Epithelial cell of prostate (primary cell): ENCODE data around the gene CERCAM.
"Not testable (repeated sequence)": the region's sequence is repeated elsewhere in the genome, so short reads cannot be mapped to it uniquely, and the experiment has no call there.

Experiments used
- DNase-seq: peaks from one replicate; pipeline ENCODE4 v3.0.0-alpha.2; 2011; ENCODE audit warnings: low read depth, low spot score
- H3K27ac ChIP-seq: fragments of 450-650 bp; 2 replicates; pipeline ENCODE4 v1.5.1; 2017; ENCODE audit warnings: mild to moderate bottlenecking

The CERCAM gene

GRCh38 chr9:128392302-128393144 is 28.1 kb upstream of the CERCAM start:
- no peak for DNase-seq
- no peak overlapping the region for H3K27ac ChIP-seq

- no peak for DNase-seq
- H3K27ac ChIP-seq = no peak overlapping the region
Measured at GRCh38 chr9:128393145-128393775, 27.4 kb upstream of the CERCAM start.

GRCh38 chr9:128393970-128394369 is 26.7 kb upstream of the CERCAM start:
- no peak for DNase-seq
- no peak overlapping the region for H3K27ac ChIP-seq

- H3K27ac ChIP-seq = no peak overlapping the region
- no peak for DNase-seq
Measured at GRCh38 chr9:128394379-128395168, 26.1 kb upstream of the CERCAM start.

GRCh38 chr9:128396970-128397613 is 23.6 kb upstream of the CERCAM start:
- H3K27ac ChIP-seq = no peak overlapping the region
- no peak for DNase-seq

- H3K27ac ChIP-seq = no peak overlapping the region
- DNase-seq = no peak
Measured at GRCh38 chr9:128397831-128398230, 22.8 kb upstream of the CERCAM start.

GRCh38 chr9:128399861-128400260 is 20.8 kb upstream of the CERCAM start:
- H3K27ac ChIP-seq = no peak overlapping the region
- DNase-seq = no peak

GRCh38 chr9:128404560-128404959 is 16.1 kb upstream of the CERCAM start:
- no peak overlapping the region for H3K27ac ChIP-seq
- no peak for DNase-seq

- DNase-seq = no peak
- H3K27ac ChIP-seq = no peak overlapping the region
Measured at GRCh38 chr9:128405077-128405779, 15.4 kb upstream of the CERCAM start.

GRCh38 chr9:128405780-128406171 is 14.9 kb upstream of the CERCAM start:
- DNase-seq = no peak
- no peak overlapping the region for H3K27ac ChIP-seq

GRCh38 chr9:128406848-128407391 is 13.7 kb upstream of the CERCAM start:
- DNase-seq = no peak
- no peak overlapping the region for H3K27ac ChIP-seq

GRCh38 chr9:128408963-128409431 is 11.7 kb upstream of the CERCAM start:
- DNase-seq = no peak
- H3K27ac ChIP-seq = no peak overlapping the region

GRCh38 chr9:128409450-128409849 is 11.2 kb upstream of the CERCAM start:
- DNase-seq = no peak
- H3K27ac ChIP-seq = no peak overlapping the region

- DNase-seq = no peak
- no peak overlapping the region for H3K27ac ChIP-seq
Measured at GRCh38 chr9:128409978-128410377, 10.7 kb upstream of the CERCAM start.

- DNase-seq = no peak
- H3K27ac ChIP-seq = no peak overlapping the region
Measured at GRCh38 chr9:128411364-128412119, 9.1 kb upstream of the CERCAM start.

- no peak overlapping the region for H3K27ac ChIP-seq
- DNase-seq = no peak
Measured at GRCh38 chr9:128412120-128412790, 8.4 kb upstream of the CERCAM start.

GRCh38 chr9:128413728-128414127 is 6.9 kb upstream of the CERCAM start:
- not testable (repeated sequence) for H3K27ac ChIP-seq, DNase-seq

GRCh38 chr9:128414461-128414860 is 6.2 kb upstream of the CERCAM start:
- DNase-seq = no peak
- no peak overlapping the region for H3K27ac ChIP-seq
